HCT116 (cell line): Measurements from ENCODE around the gene GNAS-AS1.

Experiments used
- CEBPB ChIP-seq: IDR thresholded peaks from 2 replicates; pipeline ENCODE4 v1.6.1; 2012; ENCODE audit warnings: low read depth
- CTCF ChIP-seq, 3 experiments: fragments of 200-600 bp in 1 of 3; sonication (generic) in 1 of 3; IDR thresholded peaks in 2 of 3; conservative IDR thresholded peaks in 1 of 3; 2 replicates each; pipeline ENCODE4 v1.5.1; 2012 to 2017; ENCODE audit warnings: low read depth in 2 of 3, low read length in 2 of 3, antibody characterized with exemption in 1 of 3, borderline replicate concordance in 1 of 3, control low read depth in 1 of 3, mild to moderate bottlenecking in 1 of 3, mixed read lengths in 1 of 3, mixed run types in 1 of 3, moderate library complexity in 1 of 3; ENCODE audit not compliant: insufficient read depth in 1 of 3
- EZH2 ChIP-seq: fragments of 200-600 bp; sonication (generic); IDR thresholded peaks from 2 replicates; pipeline ENCODE4 v1.6.1; 2017; ENCODE audit warnings: antibody characterized with exemption, mixed run types
- FOSL1 ChIP-seq: IDR thresholded peaks from 2 replicates; pipeline ENCODE4 v1.6.1; 2012; ENCODE audit warnings: low read depth
- JUND ChIP-seq: IDR thresholded peaks from 2 replicates; pipeline ENCODE4 v1.6.1; 2012
- POLR2A ChIP-seq: IDR thresholded peaks from 2 replicates; pipeline ENCODE4 v1.7.0; 2011; ENCODE audit warnings: borderline replicate concordance; ENCODE audit not compliant: insufficient read depth, insufficient read length; ENCODE audit errors: extremely low read depth
- POLR2AphosphoS5 ChIP-seq: IDR thresholded peaks from 2 replicates; pipeline ENCODE4 v1.6.1; 2011; ENCODE audit warnings: mild to moderate bottlenecking, low read depth, low read length, moderate library complexity
- SP1 ChIP-seq: IDR thresholded peaks from 2 replicates; pipeline ENCODE4 v1.6.1; 2012; ENCODE audit warnings: low read depth
- ZBTB33 ChIP-seq: IDR thresholded peaks from 2 replicates; pipeline ENCODE4 v1.6.1; 2011; ENCODE audit warnings: mild to moderate bottlenecking, low read length, moderate library complexity; ENCODE audit not compliant: insufficient replicate concordance; ENCODE audit errors: extremely low read depth
- ZNF274 ChIP-seq: fragments of 200-500 bp; sonication (Bioruptor generic); IDR thresholded peaks from 2 replicates; pipeline ENCODE4 v1.6.1; 2014; ENCODE audit warnings: mild to moderate bottlenecking, low read depth, low read length, inconsistent platforms
- TF ChIP-seq, protein P1 (sequence below): IDR thresholded peaks from 2 replicates; pipeline ENCODE4 v1.6.1; 2012

DNA sequence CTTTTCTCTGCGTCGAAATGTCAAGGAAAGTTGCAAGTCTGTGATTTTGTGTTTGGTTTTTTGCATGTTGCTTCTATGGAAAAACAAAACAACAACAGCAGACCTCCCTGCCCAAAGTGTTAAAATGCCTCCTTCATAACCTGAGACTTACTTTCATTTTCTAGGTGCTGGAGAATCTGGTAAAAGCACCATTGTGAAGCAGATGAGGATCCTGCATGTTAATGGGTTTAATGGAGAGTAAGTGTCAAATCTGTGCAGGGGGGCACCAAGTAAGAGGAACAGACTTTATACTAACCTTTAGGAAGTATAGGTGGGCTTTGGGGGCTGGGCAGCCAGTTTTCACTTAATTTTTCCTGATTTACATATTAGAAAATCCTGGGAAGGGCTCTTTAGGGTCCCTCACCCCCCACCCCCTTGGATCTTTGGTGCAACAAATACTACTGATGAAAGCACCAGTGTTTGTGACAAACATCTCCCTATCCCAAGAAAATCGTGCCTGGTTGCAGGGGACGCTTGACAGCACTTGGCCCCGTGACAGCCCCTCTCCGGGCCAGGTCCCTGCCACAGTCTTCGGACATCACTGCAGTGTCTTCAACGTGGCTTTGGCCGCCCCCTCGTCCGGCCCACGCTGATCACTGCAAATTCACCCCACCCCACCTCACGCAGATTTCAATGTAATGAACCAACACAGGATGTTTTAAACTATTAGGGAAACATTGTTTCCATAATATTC, 44.9 kb upstream of the GNAS-AS1 start:
- TF ChIP-seq EZH2 (no peak), CTCF (IDR thresholded peaks at IDR 0.05 in 2 of 3, conservative IDR thresholded peaks at IDR 0.05 in 1 of 3; ENCODE audit: borderline replicate concordance in 1 of 3, insufficient read depth in 1 of 3, low read depth in 2 of 3, low read length in 2 of 3) (no peak), SP1 (no peak), POLR2AphosphoS5 (no peak), POLR2A (no peak), FOSL1 (no peak), CEBPB (no peak), JUND (no peak), ZNF274 (no peak), ZBTB33 (no peak)
- TF ChIP-seq, protein P1, sequence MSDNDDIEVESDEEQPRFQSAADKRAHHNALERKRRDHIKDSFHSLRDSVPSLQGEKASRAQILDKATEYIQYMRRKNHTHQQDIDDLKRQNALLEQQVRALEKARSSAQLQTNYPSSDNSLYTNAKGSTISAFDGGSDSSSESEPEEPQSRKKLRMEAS: no peak
